Pons (tissue), 1 donor: ENCODE data around the gene PHF3.

Source experiments
- DNase-seq: peaks from one replicate; pipeline ENCODE4 v3.0.0-alpha.2; 2016; ENCODE audit warnings: low spot score

PHF3 gene

DNA sequence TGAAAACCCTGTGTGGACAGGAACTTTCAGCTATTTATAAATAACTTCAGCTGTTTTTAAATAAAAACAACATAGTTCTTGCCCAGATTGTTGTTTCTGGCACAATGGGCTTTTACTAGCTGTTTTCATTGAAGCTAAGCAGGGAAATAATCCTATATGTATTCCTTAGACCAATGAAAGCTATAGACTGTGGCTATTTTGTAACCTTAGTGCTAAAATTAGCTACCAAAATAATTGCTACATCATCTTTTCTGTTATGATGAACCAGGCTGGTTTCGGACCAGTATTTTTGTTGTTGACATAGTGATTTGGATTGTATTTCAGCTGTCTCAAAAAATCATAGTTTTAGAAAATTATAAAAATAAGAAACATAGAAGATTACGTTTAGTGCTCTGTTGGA is 13.7 kb downstream of the PHF3 start:
- no peak for DNase-seq

DNA sequence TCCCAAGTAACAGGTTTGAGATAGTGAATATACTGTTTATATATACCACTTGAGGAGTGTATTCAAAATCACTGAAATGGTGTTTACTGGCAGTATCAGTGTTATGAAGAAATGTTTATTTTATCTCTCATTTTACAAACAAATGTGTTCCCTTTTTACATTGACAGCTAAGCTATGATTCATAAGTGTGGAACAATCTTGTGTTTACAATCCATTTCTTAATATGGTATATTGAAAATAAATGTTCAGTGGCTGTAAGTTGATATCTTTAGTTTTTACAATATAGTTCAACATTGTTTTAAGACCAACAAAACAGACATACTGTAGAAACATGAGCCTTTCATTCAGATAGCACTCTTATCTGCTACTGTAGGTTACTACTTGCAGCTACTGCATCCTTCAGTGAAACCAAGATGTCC is 14.3 kb downstream of the PHF3 start:
- DNase-seq, result no peak

DNA sequence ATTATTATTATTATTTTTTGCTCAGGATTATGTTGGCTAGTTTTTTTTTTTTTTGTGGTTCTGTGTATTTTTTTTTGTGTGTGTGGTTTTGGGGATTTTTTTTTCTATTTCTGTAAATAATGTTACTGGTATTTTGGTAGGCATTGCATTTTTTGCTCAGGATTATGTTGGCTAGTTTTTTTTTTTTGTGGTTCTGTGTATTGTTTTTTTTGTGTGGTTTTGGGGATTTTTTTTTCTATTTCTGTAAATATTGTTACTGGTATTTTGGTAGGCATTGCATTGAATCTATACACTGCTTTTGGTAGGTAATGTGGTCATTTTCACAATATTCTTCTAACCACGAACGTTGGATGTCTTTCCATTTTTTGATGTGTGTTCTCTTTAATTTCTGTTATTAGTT is 17.4 kb downstream of the PHF3 start:
- no peak for DNase-seq

DNA sequence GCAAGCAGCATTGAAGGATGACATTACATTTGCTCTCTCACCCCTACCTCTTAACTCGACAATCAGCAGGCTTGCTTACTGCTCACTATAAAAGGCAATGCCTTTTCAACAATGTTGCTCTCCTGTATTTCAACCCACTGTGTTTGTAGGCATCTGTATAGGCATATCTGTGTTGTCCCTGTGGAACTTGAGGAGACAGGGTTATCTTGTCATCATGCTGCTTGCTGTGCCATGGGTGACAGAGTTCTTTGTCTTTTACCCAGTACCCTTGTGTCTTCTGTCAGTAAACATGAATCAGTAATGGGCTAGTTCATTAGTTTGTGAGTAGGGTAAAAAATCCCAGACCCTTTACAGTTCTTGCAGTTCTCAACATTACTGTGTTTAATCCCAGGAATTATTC is 25.2 kb downstream of the PHF3 start:
- DNase-seq, result peak; percentile 69

DNA sequence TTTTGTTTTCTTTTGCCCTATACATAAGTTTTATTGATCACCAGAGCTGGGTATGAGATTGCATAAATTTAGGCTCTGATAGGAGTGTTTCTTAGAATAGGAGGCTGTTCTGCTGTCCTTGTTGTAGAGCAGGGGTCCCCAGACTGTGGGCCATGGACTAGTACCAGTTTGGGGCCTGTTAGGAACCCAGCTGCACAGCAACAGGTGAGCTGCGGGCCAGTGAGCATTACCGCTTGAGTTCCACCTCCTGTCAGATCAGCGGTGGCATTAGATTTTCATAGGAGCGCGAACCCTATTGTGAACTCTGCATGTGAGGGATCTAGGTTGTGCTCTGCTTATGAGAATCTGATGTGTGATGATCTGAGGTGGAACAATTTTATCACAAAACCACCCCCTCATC is 26.2 kb downstream of the PHF3 start:
- DNase-seq, result no peak

DNA sequence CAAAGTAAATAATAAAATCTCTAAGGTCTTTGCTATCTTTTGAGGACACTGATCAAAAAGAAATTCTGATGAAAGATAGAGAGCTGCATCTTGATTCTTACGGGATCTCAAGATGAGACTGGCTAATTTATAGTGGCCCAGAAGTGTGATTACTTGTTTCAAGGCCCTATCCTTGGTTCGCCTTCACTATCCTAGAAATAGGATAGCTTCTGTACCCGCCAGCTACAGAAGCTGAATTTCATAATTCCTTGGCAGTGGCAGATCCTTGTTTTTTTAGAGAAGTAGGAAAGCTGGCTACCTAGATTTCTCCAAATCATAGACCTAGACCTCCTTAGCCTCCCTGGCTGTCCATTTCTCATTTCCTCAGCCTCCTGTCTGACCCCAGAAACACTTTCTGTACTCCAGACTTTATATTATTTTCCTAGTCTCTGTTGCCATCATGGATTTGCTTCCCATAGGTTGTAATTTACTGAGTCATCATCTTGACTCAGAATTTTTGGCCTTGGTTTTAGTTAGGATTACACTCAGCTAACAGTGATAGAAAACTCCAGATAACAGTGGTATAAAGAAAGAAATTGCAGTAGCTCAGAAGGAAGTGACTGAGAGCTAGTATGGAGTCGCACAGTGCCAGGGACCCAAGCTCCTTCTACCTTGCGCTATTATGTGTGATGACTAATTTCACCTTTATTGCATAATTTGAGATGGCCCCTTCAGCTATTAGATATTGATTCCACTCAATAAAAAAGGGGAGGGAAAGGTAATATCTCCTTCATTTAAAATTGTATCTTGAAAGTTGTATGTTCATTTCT is 27.7 kb downstream of the PHF3 start:
- no peak for DNase-seq

DNA sequence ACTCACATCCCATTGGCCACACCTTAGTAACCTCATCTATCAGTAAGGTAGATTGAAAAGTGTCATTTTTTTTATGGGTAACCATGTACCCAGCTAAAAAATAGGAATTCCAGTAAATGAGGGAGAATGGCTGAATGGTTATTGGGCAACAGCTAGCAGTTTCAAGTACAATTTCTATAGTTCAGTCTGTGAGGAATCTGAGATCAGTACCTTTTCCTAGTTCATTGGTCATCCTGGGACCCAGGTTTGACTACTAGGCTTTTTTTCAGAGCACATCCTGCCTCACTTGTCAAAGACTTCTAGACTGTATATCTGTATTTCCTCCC is 28.3 kb downstream of the PHF3 start:
- DNase-seq, result no peak

DNA sequence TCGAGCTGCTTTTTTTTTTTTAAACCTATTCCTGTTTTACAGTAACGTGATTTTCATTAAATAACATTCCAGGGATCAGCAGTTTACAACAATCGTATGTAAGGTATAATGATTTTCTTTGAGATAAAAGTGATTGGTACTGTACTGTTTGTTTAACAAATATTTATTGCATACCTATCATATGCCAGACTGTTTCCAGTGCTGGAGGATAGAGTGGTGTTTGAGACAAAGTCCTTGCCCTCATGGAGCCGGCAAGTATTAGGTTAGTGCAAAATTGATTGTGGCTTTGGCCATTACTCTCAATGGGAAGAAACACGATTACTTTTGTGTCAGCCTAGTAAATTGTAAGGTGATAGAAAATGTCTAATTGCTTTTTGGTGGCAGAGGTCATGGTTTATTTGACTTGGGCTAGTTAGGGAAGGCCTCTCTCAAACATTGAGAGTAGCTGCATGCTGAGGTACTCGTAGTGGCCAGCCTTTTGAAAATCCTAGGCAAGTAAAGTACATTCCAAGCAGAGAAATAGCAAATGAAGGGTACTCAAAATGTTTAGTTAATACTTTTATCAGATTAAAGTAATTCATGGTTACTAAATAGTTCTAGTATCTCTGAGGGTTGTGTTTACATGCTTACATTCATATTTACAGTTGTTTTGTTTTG is 35.6 kb downstream of the PHF3 start:
- no peak for DNase-seq

DNA sequence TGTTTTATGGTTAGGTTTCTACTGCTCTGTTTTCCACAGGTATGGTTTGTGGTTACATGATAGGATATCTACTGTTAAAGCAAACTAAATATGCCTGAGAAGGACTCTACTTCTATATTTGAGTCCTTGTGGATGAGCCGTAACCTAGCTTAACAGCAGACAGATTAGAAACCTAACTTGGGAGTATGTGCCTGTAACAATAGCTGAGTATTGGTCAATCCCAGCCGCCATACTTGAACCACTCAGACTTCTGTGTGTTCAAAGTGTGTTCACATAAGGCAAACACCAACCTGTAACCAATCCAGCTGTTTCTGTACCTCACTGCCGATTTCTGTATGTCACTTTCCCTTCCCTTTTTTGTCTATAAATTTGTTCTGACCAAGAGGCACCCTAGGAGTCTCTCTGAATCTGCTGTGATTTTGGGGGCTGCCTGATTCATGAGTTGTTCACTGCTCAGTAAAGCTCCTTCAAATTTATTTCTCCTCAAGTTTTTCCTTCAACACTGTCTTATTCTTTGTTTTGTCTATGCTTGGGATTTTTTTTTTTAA is 37.1 kb downstream of the PHF3 start:
- no peak for DNase-seq

DNA sequence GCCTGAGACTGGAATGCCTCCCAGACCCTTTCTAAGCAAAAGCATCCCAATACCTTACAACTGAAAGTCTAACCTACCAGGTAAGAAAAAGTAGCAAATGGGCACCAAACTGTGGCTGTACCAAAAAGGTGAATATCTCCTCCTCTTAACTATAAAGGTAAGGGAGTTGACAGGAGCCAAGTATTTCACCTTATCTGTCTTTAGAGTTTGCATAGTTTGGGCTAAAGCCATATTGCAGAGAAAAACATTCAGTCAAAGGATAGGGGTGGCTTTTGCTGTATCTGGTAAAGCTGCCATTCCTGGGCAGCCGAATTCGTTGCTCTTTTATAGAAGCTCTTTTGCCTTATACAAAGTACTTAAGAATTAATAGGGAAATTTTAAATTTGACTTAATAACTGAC is 38.1 kb downstream of the PHF3 start:
- DNase-seq, result no peak

DNA sequence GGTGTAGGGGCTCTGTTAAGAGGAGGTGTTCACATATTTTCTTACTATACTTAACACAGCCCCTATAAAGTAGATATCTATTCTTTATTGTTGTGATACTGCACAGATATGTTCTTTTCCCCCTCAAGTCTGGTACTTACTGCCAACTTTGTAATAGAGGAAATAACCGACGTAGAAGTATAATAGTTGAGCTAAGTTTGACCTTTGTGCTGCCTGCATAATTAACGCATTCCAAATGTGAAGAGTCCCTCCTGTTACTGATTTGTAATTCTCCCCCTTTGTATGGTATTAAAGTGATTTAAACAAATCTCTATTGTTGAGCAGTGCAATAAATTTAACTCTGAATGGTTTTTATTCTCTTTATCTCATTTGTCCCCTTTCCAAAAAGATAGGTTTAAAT is 39.0 kb downstream of the PHF3 start:
- no peak for DNase-seq

DNA sequence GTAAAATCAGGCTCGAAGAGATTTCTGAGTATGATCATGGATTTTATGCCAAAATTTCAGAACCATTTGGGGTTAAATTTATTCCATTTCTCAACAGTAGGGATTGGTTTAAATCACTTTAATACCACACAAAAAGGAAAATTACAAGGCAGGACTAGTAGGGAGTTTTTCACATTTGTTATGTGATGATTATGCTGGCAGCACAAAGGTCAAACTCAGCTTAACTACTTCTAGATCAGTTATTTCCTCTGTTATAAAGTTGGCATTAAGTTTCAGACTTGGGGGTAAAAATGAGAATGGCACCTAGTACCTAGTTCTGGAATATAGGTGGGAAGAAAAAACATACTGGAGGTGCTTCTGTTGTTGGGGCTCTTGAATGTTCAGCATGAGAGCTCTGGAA is 39.5 kb downstream of the PHF3 start:
- DNase-seq, result no peak

DNA sequence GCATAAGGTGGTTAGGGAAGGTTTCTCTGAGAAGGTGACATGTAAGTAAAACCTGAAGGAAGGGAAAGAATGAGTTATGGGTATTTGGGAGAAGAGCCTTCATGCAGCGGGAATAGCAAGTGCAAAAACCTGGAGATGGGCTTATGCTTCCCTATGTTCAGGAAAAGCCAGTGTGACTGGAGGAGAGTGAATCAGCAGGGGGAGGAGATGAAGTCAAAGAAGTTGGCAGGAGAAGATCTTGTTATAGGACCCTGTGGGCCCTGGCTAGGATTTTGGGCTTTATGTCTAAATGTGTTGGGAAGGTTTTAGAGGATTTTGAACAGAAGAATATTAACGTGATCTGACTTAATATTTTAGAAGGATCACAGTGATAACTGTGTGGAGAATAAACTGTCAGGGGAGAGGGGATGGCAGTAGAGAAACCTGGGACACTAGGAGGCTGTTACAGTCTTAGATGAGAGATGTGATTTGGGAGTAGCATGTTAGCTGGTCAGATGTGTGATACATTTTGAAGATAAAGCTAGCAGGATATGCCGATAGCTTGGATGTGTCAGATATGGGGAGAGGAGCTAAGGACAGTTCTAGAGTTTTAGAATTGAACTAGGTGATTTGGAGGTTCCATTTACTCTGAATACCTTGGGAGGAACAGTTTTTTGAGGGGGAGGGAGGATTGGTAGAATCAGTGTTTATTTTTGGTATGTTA is 41.0 kb downstream of the PHF3 start:
- DNase-seq, result no peak

DNA sequence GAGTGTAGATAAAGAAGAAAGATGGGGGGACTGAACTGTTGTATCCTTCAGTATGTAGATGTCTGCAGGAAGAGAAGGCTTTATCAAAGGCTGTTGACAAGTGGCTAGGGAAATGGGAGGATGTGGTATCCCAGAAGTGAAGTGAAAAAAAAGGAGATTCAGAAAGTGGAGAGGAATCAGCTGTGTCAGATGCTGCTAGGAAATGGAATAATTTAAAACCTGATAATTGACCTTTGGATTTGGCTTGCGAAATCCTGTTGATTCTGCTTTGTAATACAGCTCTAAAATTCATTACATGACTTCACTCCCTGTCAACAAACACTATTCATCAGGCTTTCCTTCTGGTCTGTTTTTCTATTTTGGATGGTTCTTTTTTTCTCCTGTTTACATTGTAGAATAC is 41.7 kb downstream of the PHF3 start:
- peak; percentile 13 for DNase-seq

DNA sequence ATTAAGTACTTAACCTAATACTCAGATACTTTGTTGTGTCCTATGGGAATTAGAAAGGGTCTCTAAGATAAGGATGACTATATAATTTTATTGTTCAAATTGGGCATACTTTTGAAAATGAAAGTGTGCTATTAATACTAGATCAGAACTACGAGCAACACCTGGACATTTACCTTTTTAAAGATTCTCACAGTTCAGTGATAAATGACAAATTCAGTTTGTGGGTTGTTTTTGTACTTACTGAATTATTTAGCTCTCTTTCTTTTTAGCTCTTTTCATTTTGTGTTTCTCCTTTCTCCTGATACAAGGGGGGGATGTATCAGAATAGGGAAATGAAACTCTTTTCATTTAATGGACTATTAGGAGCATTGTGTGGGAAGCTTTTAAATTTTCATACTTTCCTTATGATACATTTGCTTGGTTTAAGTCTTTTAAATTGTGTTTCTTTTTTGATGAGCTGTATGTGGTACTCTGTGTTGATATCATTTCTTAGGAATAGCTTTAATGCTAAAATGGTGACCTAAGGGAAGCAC is 47.5 kb downstream of the PHF3 start:
- DNase-seq, result peak; percentile 15

DNA sequence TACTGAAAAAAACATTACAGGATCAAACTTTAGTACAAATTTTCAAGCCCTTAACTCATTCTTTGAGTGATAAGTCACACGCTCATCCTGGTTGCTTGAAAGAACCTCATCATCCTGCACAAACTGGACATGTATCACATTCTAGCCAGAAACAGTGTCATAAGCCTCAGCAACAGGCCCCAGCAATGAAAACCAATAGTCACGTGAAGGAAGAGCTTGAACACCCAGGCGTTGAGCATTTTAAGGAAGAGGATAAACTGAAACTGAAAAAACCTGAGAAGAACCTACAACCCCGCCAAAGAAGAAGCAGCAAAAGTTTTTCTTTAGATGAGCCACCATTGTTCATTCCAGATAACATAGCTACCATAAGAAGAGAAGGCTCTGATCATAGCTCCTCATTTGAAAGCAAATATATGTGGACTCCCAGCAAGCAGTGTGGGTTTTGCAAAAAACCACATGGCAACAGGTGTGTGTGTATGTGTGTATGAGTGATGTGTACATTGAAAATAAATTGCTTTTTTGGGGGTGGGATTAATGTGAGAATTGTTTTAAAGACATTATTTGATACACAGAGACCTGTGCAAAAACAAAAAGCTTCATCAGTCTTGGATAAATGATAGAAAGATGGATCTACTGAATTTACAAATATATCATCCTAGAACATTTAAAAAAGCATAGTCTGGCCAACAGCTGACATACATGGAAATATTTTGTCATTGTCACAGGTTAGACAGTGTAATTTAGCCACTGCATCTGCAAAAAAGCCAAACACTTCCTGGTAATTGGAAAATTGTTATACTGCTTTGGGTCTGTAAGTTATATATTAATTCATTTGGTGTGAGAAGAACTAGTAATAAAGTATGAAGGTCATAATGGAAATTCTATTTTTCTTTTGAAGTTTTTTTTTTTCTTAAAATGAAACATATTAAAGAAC is 50.1 kb downstream of the PHF3 start:
- DNase-seq, result peak; percentile 57

DNA sequence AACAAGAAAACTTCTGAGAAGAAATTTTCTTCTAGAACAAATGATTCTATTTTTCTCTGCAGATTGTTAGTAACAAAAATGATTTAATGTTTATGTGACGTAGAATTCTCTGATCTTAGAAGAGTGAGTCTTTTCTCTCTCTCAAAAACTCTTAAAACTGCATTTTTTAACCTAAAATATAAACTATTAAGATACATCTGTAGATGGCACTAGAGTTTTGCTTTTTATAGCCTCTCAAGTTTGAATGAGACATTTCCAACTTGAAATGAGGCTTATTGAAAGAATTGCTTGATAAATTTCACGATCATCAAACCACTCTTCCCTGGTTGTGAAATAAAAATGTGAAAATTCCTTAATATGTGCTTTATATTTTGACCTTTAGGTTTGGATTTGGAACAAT is 53.8 kb downstream of the PHF3 start:
- peak; percentile 24 for DNase-seq

DNA sequence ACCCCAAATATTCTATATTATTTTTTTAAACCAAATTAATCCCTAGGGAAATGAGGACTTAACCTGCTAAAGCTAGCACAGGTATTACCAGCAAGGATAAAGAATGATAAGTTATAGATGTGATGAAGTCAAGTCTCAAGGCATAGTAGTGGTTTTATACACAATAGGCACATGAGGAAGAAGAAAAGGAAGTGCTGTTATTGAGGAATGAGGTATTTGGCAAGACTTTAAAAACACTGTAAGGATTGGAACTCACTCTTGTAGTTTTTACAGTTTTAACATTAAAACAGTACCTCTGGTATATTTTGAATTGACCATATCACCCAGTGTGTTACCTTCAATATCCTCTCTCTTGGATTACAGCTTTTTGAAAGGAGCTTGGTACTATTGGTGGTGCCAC is 54.6 kb downstream of the PHF3 start:
- no peak for DNase-seq

DNA sequence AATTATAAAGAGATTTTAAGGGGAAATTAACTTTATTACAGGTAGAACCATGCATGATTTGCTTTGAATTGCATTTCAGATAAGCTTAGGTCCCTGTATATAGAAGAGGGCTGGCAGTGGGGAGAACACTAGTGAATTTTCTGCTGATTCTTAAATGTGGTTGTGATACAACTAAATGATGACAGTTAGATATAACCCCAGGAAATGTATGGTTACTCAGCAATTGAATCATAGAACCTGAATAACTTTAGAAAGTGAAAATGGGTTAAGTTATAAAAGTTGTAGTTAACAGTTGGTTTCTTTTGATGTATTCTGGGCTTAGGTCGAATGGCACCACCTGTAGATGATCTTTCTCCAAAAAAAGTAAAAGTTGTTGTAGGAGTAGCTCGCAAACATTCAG is 70.1 kb downstream of the PHF3 start:
- no peak for DNase-seq

DNA sequence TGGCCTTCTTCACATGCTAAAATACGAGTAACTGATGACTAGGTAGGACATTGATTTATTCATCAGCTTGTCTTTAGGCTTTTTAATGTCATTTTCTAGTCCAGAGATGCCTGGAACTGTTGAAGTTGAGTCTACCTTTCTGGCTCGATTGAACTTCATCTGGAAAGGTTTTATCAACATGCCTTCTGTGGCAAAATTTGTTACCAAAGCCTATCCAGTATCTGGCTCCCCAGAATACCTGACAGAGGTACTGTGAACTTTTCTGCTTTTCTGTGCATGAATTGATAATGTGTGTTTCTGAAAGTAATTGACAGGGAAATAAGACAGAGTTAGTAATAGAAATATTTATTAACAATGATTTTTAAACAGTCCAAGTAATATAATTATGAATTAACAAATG is 71.0 kb downstream of the PHF3 start:
- DNase-seq, result no peak

DNA sequence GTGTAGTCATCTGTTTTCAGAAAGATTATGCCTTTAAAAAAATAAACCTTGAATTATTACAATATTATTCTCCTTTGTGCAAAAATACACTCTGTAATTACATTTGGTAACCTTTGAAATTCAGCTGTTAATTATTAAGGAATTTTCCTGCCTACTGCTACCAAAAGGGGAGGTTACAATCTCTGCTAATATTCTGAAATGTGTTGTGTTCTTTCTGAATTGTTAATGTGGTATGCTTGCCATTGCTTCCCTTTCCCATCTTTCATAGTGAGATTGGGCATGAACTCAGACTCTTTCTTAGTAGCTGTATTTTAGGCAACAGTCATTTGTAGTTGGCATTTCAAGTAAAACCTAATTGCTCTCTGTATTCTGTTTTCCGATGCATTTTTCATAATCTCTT is 73.0 kb downstream of the PHF3 start:
- DNase-seq, result no peak

DNA sequence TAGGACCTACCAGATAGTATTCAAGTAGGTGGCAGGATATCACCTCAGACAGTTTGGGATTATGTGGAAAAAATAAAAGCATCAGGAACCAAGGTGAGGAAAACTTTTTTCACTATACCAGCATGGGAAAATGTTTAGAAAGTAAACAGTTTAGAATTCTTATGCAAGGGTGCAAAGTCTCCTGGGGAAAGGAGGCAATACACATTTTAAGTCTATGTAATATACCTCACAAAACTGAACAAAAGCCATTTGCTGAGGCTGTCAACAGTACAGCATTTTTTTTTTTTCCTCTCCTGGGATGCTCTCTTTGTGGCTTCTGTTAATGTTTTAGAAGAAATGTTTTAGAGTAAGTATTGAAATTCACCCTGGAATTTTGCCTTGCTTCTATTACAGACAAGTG is 73.5 kb downstream of the PHF3 start:
- DNase-seq, result no peak
